ENCODE results near the gene TSPAN15. TPM values are rescaled to one million over a fixed set of nuclear protein-coding genes. Genes with fewer than 3 reads are reported as not detected.

Gene TSPAN15
- total RNA-seq, 1 experiment from 2014 or later, result 7.7 TPM

DNA sequence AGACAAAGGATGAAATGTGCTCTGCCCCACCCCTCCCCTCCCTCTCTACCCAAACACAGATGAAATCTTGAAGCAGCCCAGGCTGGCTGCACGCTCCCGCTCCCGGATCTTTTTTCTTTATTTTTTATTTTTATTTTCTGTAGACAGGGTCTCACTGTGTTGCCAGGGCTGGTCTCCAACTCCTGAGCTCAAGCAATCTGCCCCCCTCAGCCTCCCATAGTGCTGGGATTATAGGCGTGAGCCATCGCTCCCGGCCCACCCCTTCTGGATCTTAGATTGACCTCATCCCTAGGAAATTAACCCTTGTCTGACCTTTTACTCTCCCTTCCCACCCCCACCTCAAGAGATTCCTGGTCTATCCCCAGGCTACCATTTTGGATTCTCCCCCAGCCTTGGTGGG lies 48.9 kb upstream of the TSPAN15 start:
- Histone ChIP-seq H4K20me1 (ENCODE audit: control insufficient read depth, insufficient read depth, insufficient read length) (no peaks in the 10 kb centered on the region), H2BK15ac (ENCODE audit: low read depth, low read length) (no peak overlapping the region), H2BK12ac (ENCODE audit: insufficient read length, low read depth, low read length) (no peak overlapping the region), H3T11ph (ENCODE audit: low read length) (no peak overlapping the region), H3K27ac (ENCODE audit: insufficient read length, low read depth, low read length) (no peak overlapping the region), H3K18ac (ENCODE audit: insufficient read length, low read depth, low read length) (no peak overlapping the region), H4K5ac (ENCODE audit: insufficient read length, low read depth, low read length) (no peak overlapping the region), H3K23me2 (ENCODE audit: insufficient read length, low read depth, low read length, poor library complexity, severe bottlenecking) (no peaks in the 10 kb centered on the region), H2BK120ac (ENCODE audit: low read depth, low read length, poor library complexity, severe bottlenecking) (no peak overlapping the region), H3K9ac (ENCODE audit: extremely low read depth, insufficient read length, low read length) (no peak overlapping the region), H3K4me1 (ENCODE audit: insufficient read depth, low read length) (no peaks in the 10 kb centered on the region), H3K9me3 (ENCODE audit: control insufficient read depth, low read depth, low read length) (no peaks in the 10 kb centered on the region), H2AFZ (ENCODE audit: low read length) (no peak overlapping the region), H3K79me2 (ENCODE audit: insufficient read depth, low read length) (no peaks in the 10 kb centered on the region), H3K27me3 (ENCODE audit: insufficient read depth, low read length) (no peaks in the 10 kb centered on the region), H2BK20ac (ENCODE audit: low read depth, low read length, poor library complexity, severe bottlenecking) (no peak overlapping the region), H3K14ac (ENCODE audit: insufficient read depth, low read length) (no peak overlapping the region), H4K91ac (ENCODE audit: insufficient read length, low read depth, low read length) (no peak overlapping the region), H3K79me1 (ENCODE audit: insufficient read depth, low read depth, low read length, poor library complexity, severe bottlenecking) (no peaks in the 10 kb centered on the region), H3K23ac (ENCODE audit: insufficient read length, low read depth, low read length) (no peak overlapping the region), H4K8ac (replicated peaks; ENCODE audit: insufficient read length, low read depth, low read length) (no peak overlapping the region), H3K4ac (ENCODE audit: low read depth, low read length) (no peak overlapping the region), H2BK5ac (ENCODE audit: insufficient read length, low read length) (no peak overlapping the region), H2AK5ac (ENCODE audit: insufficient read length, low read length) (no peak overlapping the region), H3K4me2 (ENCODE audit: insufficient read depth, insufficient read length, low read length) (no peak overlapping the region), H3K56ac (ENCODE audit: insufficient read length, low read depth, low read length) (no peak overlapping the region)
- H3K4me1 Mint-ChIP-seq, result peaks cover 22 to 25% of the 10 kb centered on the region in 2 experiments
- no peaks in the 10 kb centered on the region for H3K9me3 Mint-ChIP-seq
- no peak overlapping the region for H3K4me3 Mint-ChIP-seq
- no peaks in the 10 kb centered on the region; the same call in 1 of the 2 replicates for H3K27me3 Mint-ChIP-seq (ENCODE audit: low read depth)
- H3K27ac Mint-ChIP-seq, result 0 out of 7 replicates have a peak overlapping the region, but pooled peaks of 2 of the 3 experiments have one; percentile 32 to 55
- TF ChIP-seq, protein P1, sequence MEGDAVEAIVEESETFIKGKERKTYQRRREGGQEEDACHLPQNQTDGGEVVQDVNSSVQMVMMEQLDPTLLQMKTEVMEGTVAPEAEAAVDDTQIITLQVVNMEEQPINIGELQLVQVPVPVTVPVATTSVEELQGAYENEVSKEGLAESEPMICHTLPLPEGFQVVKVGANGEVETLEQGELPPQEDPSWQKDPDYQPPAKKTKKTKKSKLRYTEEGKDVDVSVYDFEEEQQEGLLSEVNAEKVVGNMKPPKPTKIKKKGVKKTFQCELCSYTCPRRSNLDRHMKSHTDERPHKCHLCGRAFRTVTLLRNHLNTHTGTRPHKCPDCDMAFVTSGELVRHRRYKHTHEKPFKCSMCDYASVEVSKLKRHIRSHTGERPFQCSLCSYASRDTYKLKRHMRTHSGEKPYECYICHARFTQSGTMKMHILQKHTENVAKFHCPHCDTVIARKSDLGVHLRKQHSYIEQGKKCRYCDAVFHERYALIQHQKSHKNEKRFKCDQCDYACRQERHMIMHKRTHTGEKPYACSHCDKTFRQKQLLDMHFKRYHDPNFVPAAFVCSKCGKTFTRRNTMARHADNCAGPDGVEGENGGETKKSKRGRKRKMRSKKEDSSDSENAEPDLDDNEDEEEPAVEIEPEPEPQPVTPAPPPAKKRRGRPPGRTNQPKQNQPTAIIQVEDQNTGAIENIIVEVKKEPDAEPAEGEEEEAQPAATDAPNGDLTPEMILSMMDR (conservative IDR thresholded peaks at IDR 0.05), result no peak
- H3K36me3 Mint-ChIP-seq (ENCODE audit: insufficient read depth in 1 of 3, low read depth in 3 of 3), result peaks cover 26 to 40% (median 39%) of the 10 kb centered on the region in 3 experiments
- no peak for DNase-seq
- no CpG with 5 or more reads among the region's 6 CpGs for WGBS (ENCODE audit: extremely low coverage, insufficient read length, low lambda C conversion rate)

Data from H9 (cell line).